Testis (tissue), 2 donors: ENCODE results near the gene GRIA4.

Source experiments
- CTCF ChIP-seq, 3 experiments: fragments of 450-650 bp in 2 of 3; fragments of 200-600 bp in 1 of 3; sonication (generic) in 1 of 3; IDR thresholded peaks; one replicate each; pipeline ENCODE4 v1.5.1; 2016 to 2019; ENCODE audit warnings: antibody characterized with exemption in 3 of 3, mild to moderate bottlenecking in 2 of 3, moderate library complexity in 1 of 3
- POLR2A ChIP-seq: fragments of 450-650 bp; IDR thresholded peaks from one replicate; pipeline ENCODE4 v1.6.1; 2017; ENCODE audit warnings: antibody characterized with exemption, mild to moderate bottlenecking, moderate library complexity

GRCh38 chr11:105763594-105763993 is 153.7 kb downstream of the GRIA4 start:
- TF ChIP-seq CTCF (IDR thresholded peaks at IDR 0.05), result no peak
- TF ChIP-seq POLR2A, result no peak
